IMR-90 (cell line): ENCODE results near the gene EPGN. TPM values are rescaled to one million over a fixed set of nuclear protein-coding genes. Genes with fewer than 3 reads are reported as not detected.

Source experiments
- ATAC-seq: fragments of 200-7000 bp; cut with Tn5 transposase; 2 replicates; pipeline ENCODE4 v1.9.1; 2020; ENCODE audit warnings: low read depth, mild to moderate bottlenecking, moderate library complexity
- BruUV-seq: library from RNA; stranded (reverse); fragments of 400-500 nt; replicated peaks from 2 replicates; lab custom pipeline; 2021; lab: Mats Ljungman, UMichigan
- CTCF ChIA-PET: fragments of 300-600 bp; formaldehyde crosslinking; extraction: SDS; loops from one replicate; lab custom pipeline; 2021; ENCODE audit warnings: antibody characterized with exemption; lab: Yijun Ruan, JAX
- POLR2A ChIA-PET: fragments of 300-600 bp; sonication (Branson Sonifier 250); formaldehyde crosslinking; loops from one replicate; lab custom pipeline; 2022; ENCODE audit warnings: antibody characterized with exemption; ENCODE audit not compliant: unreplicated experiment; lab: Charles Lee
- DNase-seq: peaks from one replicate; pipeline ENCODE4 v3.0.0; 2013
- H2AFZ ChIP-seq: replicated peaks from 2 replicates; pipeline ENCODE3; 2013; ENCODE audit warnings: low read length, mild to moderate bottlenecking; ENCODE audit not compliant: poor library complexity
- H2AK5ac ChIP-seq: 2 replicates; pipeline ENCODE4 v1.6.1; 2013; ENCODE audit warnings: low read depth, low read length, inconsistent platforms
- H2AK9ac ChIP-seq: replicated peaks from 2 replicates; pipeline ENCODE3; 2013; ENCODE audit warnings: mild to moderate bottlenecking, low read depth, low read length, moderate library complexity; ENCODE audit not compliant: poor library complexity
- H2BK120ac ChIP-seq: 2 replicates; pipeline ENCODE4 v1.6.1; 2013; ENCODE audit warnings: low read depth, low read length, inconsistent platforms
- H2BK15ac ChIP-seq: 3 replicates; pipeline ENCODE4 v1.6.1; 2013; ENCODE audit warnings: low read depth, low read length, inconsistent platforms
- H2BK20ac ChIP-seq: 2 replicates; pipeline ENCODE4 v1.6.1; 2013; ENCODE audit warnings: low read depth, mild to moderate bottlenecking, inconsistent platforms, low read length, moderate library complexity
- H2BK5ac ChIP-seq: 2 replicates; pipeline ENCODE4 v1.6.1; 2013; ENCODE audit warnings: mild to moderate bottlenecking, low read depth, low read length, inconsistent platforms; ENCODE audit not compliant: poor library complexity, severe bottlenecking
- H3K14ac ChIP-seq: replicated peaks from 2 replicates; pipeline ENCODE4 v1.6.1; 2013; ENCODE audit warnings: low read depth, low read length, inconsistent platforms
- H3K18ac ChIP-seq: 2 replicates; pipeline ENCODE4 v1.6.1; 2013; ENCODE audit warnings: low read depth, low read length, control low read depth
- H3K23ac ChIP-seq: 2 replicates; pipeline ENCODE4 v1.6.1; 2013; ENCODE audit warnings: low read depth, low read length, inconsistent platforms
- H3K27ac ChIP-seq: 2 replicates; pipeline ENCODE4 v1.5.1; 2013; ENCODE audit warnings: mild to moderate bottlenecking, control low read depth, low read length; ENCODE audit not compliant: insufficient read depth
- H3K27me3 ChIP-seq: 2 replicates; pipeline ENCODE4 v1.6.1; 2013; ENCODE audit warnings: low read length; ENCODE audit not compliant: control insufficient read depth, insufficient read depth
- H3K36me3 ChIP-seq: 2 replicates; pipeline ENCODE4 v1.6.1; 2013; ENCODE audit warnings: low read length, mixed read lengths; ENCODE audit not compliant: control insufficient read depth, insufficient read depth
- H3K4ac ChIP-seq: 2 replicates; pipeline ENCODE4 v1.6.1; 2013; ENCODE audit warnings: low read depth, low read length, inconsistent platforms
- H3K4me1 ChIP-seq: 2 replicates; pipeline ENCODE4 v1.6.1; 2013; ENCODE audit warnings: low read length, mixed read lengths; ENCODE audit not compliant: control insufficient read depth, insufficient read depth
- H3K4me2 ChIP-seq: 2 replicates; pipeline ENCODE4 v1.6.1; 2013; ENCODE audit warnings: low read depth, mild to moderate bottlenecking, control low read depth, low read length, moderate library complexity
- H3K4me3 ChIP-seq: 2 replicates; pipeline ENCODE4 v1.5.1; 2013; ENCODE audit warnings: low read depth, mild to moderate bottlenecking, control low read depth, low read length, moderate library complexity; ENCODE audit not compliant: insufficient read depth
- H3K56ac ChIP-seq: 2 replicates; pipeline ENCODE4 v1.6.1; 2013; ENCODE audit warnings: low read length, inconsistent platforms; ENCODE audit not compliant: insufficient read depth; ENCODE audit errors: extremely low read depth
- H3K79me1 ChIP-seq, 2 experiments: 2 replicates each; pipeline ENCODE4 v1.6.1; 2013; ENCODE audit warnings: low read length in 2 of 2, inconsistent platforms in 1 of 2, low read depth in 1 of 2
- H3K9ac ChIP-seq: 2 replicates; pipeline ENCODE4 v1.6.1; 2013; ENCODE audit warnings: low read depth, low read length, control low read depth
- H3K9me1 ChIP-seq: 2 replicates; pipeline ENCODE4 v1.6.1; 2013; ENCODE audit warnings: low read length, inconsistent platforms; ENCODE audit not compliant: insufficient read depth
- H3K9me3 ChIP-seq: 2 replicates; pipeline ENCODE4 v1.6.1; 2013; ENCODE audit warnings: low read length; ENCODE audit not compliant: control insufficient read depth, insufficient read depth
- H4K20me1 ChIP-seq: 2 replicates; pipeline ENCODE4 v1.6.1; 2013; ENCODE audit warnings: low read length, inconsistent platforms; ENCODE audit not compliant: insufficient read depth
- H4K5ac ChIP-seq: 2 replicates; pipeline ENCODE4 v1.6.1; 2013; ENCODE audit warnings: mild to moderate bottlenecking, low read depth, low read length, control low read depth
- H4K8ac ChIP-seq, 2 experiments: 2 replicates each; pipeline ENCODE4 v1.6.1; 2013; ENCODE audit warnings: low read depth in 2 of 2, low read length in 2 of 2, control low read depth in 1 of 2, inconsistent platforms in 1 of 2
- H4K91ac ChIP-seq: 2 replicates; pipeline ENCODE4 v1.6.1; 2013; ENCODE audit warnings: low read depth, low read length, inconsistent platforms; ENCODE audit not compliant: insufficient read depth
- FOS ChIP-seq: fragments of 150-350 bp; IDR thresholded peaks from 2 replicates; pipeline ENCODE4 v1.6.1; 2016; ENCODE audit warnings: low read depth, low read length
- MAFK ChIP-seq: IDR thresholded peaks from 2 replicates; pipeline ENCODE4 v1.6.1; 2012; ENCODE audit warnings: low read depth, low read length, improper control_type of control experiment
- WGBS, 2 experiments: methylation state at CpG; one replicate each; pipeline versions ENCODE4 v1.1.5 to v1.1.7; 2013; ENCODE audit warnings: missing lambda C conversion rate in 2 of 2; ENCODE audit not compliant: insufficient read length in 1 of 2; ENCODE audit errors: extremely low coverage in 2 of 2; 5-methylcytosine and 5-hydroxymethylcytosine counted together
- dilution Hi-C: fragments of 300-500 bp; cut with HindIII; formaldehyde crosslinking; loops from one replicate; pipeline ENCODE4 v1.14.3; 2018; ENCODE audit warnings: low sequenced_read_pairs; ENCODE audit not compliant: unreplicated experiment
- in situ Hi-C: fragments of 300-500 bp; cut with MboI; formaldehyde crosslinking; loops from 3 replicates; pipeline ENCODE4 v1.14.3; 2019; ENCODE audit warnings: low sequenced_read_pairs, inconsistent platforms, mixed read lengths
- intact Hi-C: fragments of 100-400 bp; cut with micrococcal nuclease; formaldehyde crosslinking; loops from 2 replicates; pipeline ENCODE4 v1.10.0; 2022
- polyA plus RNA-seq, 3 experiments: library from polyadenylated mRNA; depleted of rRNA; stranded (reverse); fragments of >200 nt; gene quantifications; 2 replicates each; pipeline ENCODE4 v1.2.3, GENCODE V29; 2012; ENCODE audit warnings: low replicate concordance in 1 of 3
- total RNA-seq: library from RNA; depleted of rRNA; stranded (reverse); fragments of >200 nt; gene quantifications from 2 replicates; pipeline ENCODE4 v1.2.3, GENCODE V29; 2012

EPGN gene
- total and polyA plus RNA-seq, 2 of the 4 experiments (the other 2 are of a cell fraction) = 0.18 TPM; not detected in 1

GRCh38 chr4:74316397-74316796 lies 8.1 kb downstream of the EPGN start:
- TF ChIP-seq MAFK (peak; percentile 16; the same call in 1 of the 2 replicates), FOS (no peak)
- no peak overlapping the region for H2AK5ac ChIP-seq
- H3K9me3 ChIP-seq = no peaks in the 10 kb centered on the region
- ATAC-seq = no peak
- H3K4me1 ChIP-seq = no peaks in the 10 kb centered on the region
- H2BK20ac ChIP-seq = no peak overlapping the region
- dilution Hi-C loops = no loop called here
- no peak overlapping the region for H2AFZ ChIP-seq
- ChIA-PET CTCF (no interaction called here), POLR2A (no interaction called here)
- in situ Hi-C loops = loop anchor here (25.0 kb wide), 1 partner anchor 654 kb away; no protein-coding TSS in a partner anchor
- no peak overlapping the region for H3K4me2 ChIP-seq
- H4K8ac ChIP-seq = no peak overlapping the region
- no peaks in the 10 kb centered on the region for H3K36me3 ChIP-seq
- H3K79me1 ChIP-seq = no peaks in the 10 kb centered on the region
- no peaks in the 10 kb centered on the region for H3K9me1 ChIP-seq
- no peak overlapping the region for H2AK9ac ChIP-seq
- DNase-seq = no peak
- H2BK15ac ChIP-seq = no peak overlapping the region
- intact Hi-C loops = no loop called here
- H3K4ac ChIP-seq = no peak overlapping the region
- no peak overlapping the region for H4K5ac ChIP-seq
- no peak overlapping the region for H4K91ac ChIP-seq
- no peak overlapping the region for H3K56ac ChIP-seq
- H2BK5ac ChIP-seq = no peak overlapping the region
- no peak overlapping the region for H3K18ac ChIP-seq
- H3K9ac ChIP-seq = no peak overlapping the region
- H2BK120ac ChIP-seq = no peak overlapping the region
- H3K4me3 ChIP-seq = no peak overlapping the region
- no peak overlapping the region for H3K27ac ChIP-seq
- no peak overlapping the region for H3K14ac ChIP-seq
- peaks cover 2% of the 10 kb centered on the region; the same call in 1 of the 2 replicates for H3K27me3 ChIP-seq
- no peak overlapping the region for H3K23ac ChIP-seq
- no peaks in the 10 kb centered on the region for H4K20me1 ChIP-seq
- no CpG with 5 or more reads among the region's 2 CpGs for WGBS, 2 experiments
- BruUV-seq = no TSS peak
